NCI-H1092 treated with DMSO at 0.1 percent for 48 hours (cell line): ENCODE data around the gene BYSL.

Experiments
- DNase-seq: peaks from one replicate; lab custom pipeline; 2025; lab: John Stamatoyannopoulos, UW

The BYSL gene

DNA sequence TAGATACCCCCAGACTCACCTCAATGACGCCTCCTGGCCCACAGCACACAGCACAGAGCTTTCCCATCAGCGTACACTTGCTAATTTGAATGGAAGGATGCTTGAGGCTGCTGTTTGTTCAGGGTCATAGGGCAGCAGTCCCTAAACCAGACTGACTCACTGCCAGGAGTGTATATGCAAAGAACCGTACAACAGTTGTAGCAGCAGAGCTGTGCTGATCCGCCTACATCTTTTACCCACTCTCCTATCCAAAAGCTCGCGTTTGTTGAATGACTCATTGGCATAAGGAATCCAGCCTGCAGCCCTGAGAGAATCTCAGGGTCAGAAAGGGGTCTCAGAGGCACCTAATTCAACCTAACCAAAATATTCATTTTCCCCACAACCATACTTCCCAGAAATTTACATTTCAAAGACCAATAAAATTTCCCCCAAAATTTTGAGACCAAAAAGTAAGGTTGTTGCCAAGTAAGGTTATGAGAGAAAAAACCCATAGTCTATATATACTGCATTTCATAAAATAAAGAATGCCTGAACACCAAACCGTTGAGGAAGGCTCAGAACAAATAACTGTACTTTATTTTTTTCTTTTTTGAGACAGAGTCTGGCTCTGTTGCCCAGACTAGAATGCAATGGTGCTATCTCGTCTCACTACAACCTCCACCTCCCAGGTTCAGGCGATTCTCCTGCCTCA is 55.6 kb downstream of the BYSL start:
- no peak for DNase-seq
